ENCODE results near the gene DCLK1. TPM values are rescaled to one million over a fixed set of nuclear protein-coding genes. Genes with fewer than 3 reads are reported as not detected.
A peak's percentile ranks its signal among the peaks of the same experiment; 100 is the strongest.

DCLK1 gene
- total and polyA plus RNA-seq, 4 donors = 0.04 to 0.56 (median 0.20) TPM

DNA sequence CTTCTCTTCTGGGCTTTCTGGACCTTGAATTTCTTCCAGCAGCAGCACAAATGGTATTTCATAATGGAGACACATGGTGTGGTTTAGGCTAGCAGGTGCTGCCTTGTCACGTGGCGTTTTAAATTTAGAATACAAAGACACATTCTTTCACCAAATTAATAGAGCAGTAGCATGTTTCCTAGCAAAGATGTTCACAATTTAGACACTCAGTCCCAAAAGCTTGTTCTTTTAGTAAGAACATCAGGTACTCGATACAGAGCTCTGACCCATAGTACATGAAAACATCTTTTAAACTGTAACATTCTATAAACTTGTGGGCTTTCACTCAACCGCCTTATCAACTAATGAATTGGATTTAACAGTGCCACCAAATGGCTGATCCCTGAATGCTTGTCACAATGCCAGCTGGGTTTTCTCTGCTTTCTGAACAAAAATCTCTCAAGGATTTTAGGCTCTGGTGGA lies 290.1 kb downstream of the DCLK1 start:
- Histone ChIP-seq H3K36me3 (ENCODE audit: control insufficient read depth in 4 of 4, insufficient read depth in 3 of 4, low read depth in 1 of 4, low read length in 3 of 4) (no peaks in the 10 kb centered on the region), H3K9me3 (ENCODE audit: control insufficient read depth in 4 of 4, low read length in 3 of 4) (no peaks in the 10 kb centered on the region), H3K27ac (ENCODE audit: low read depth in 1 of 2, low read length in 2 of 2) (no peak overlapping the region), H3K4me3 (ENCODE audit: low read depth in 1 of 3, low read length in 3 of 3) (no peak overlapping the region), H3K4me1 (ENCODE audit: control insufficient read depth in 4 of 4, insufficient read depth in 4 of 4, low read length in 3 of 4) (no peaks in the 10 kb centered on the region), H3K9ac (ENCODE audit: low read depth in 1 of 2, low read length in 2 of 2) (no peak overlapping the region), H3K27me3 (ENCODE audit: control insufficient read depth in 4 of 4, insufficient read depth in 4 of 4, low read length in 3 of 4) (peaks cover 0 to 7% (median 0%) of the 10 kb centered on the region in 4 donors)
- DNase-seq (ENCODE audit: low spot score) = no peak
- 72% methylated on average over 4 of the region's 4 CpGs for WGBS
- TF ChIP-seq, protein P1, sequence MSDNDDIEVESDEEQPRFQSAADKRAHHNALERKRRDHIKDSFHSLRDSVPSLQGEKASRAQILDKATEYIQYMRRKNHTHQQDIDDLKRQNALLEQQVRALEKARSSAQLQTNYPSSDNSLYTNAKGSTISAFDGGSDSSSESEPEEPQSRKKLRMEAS (IDR thresholded peaks at IDR 0.05) = no peak
- TF ChIP-seq NR2F2 (IDR thresholded peaks at IDR 0.05) (peak; percentile 36), FOXA2 (IDR thresholded peaks at IDR 0.05) (no peak), RAD21 (IDR thresholded peaks at IDR 0.05) (no peak), REST (IDR thresholded peaks at IDR 0.05) (no peak), GABPA (IDR thresholded peaks at IDR 0.05 in 1 of 2, conservative IDR thresholded peaks at IDR 0.05 in 1 of 2) (no peak)
- TF ChIP-seq, protein P2, sequence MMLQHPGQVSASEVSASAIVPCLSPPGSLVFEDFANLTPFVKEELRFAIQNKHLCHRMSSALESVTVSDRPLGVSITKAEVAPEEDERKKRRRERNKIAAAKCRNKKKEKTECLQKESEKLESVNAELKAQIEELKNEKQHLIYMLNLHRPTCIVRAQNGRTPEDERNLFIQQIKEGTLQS (IDR thresholded peaks at IDR 0.05) = no peak

DNA sequence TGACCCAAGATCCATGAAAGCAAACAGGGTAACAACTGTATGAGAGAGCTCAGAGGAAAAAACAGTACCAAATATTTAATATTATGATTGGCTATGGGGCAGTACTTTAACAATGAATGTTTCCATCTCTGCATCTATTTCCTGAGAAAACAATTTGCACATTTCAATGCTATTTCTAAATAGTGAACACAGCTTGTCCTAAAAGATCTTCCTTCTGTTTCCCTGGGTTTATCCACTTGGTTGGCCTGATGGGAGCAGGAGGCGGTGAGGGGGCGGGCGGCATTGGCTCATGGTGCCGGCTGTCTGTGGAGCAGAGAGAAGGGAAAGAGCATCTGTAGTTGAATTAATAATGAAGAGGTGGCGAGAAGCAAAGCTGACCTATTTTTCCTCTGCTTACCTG lies 291.4 kb downstream of the DCLK1 start:
- H3K27me3 ChIP-seq (ENCODE audit: control insufficient read depth in 4 of 4, insufficient read depth in 4 of 4, low read length in 3 of 4) = peaks cover 0 to 7% (median 0%) of the 10 kb centered on the region in 4 donors
- TF ChIP-seq TAF1 (conservative IDR thresholded peaks at IDR 0.05) (no peak), JUND (IDR thresholded peaks at IDR 0.05) (no peak)
- 87% methylated on average over 5 of the region's 5 CpGs for WGBS

DNA sequence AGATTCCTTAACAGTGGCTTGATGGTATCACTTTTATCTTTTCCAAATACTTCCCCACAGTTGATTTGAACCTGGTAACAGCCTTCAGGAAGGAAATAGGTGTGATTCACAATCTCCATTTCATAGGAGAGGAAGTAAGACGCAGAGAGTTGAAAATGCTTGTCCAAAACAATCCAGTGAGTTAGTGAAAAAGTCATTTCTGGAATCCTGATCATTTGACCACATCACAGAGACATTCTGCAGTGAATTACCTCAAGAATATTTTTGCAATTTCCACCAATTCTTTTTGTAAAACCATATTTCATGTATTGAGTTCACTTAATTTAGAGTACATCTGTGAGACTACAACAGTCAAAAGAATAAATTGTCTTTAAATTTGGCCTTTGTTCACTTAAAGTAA lies 292.8 kb downstream of the DCLK1 start:
- H3K9ac ChIP-seq (ENCODE audit: low read depth in 1 of 2, low read length in 2 of 2) = no peak overlapping the region
- no peak for DNase-seq (ENCODE audit: low spot score)
- H3K27me3 ChIP-seq (ENCODE audit: control insufficient read depth in 4 of 4, insufficient read depth in 4 of 4, low read length in 3 of 4) = peaks cover 0 to 7% (median 0%) of the 10 kb centered on the region in 4 donors
- 42% methylated on average over 1 of the region's 1 CpG for WGBS
- no peaks in the 10 kb centered on the region for H3K36me3 ChIP-seq (ENCODE audit: control insufficient read depth in 4 of 4, insufficient read depth in 3 of 4, low read depth in 1 of 4, low read length in 3 of 4)
- H3K4me1 ChIP-seq (ENCODE audit: control insufficient read depth in 4 of 4, insufficient read depth in 4 of 4, low read length in 3 of 4) = no peaks in the 10 kb centered on the region
- no peak overlapping the region for H3K4me3 ChIP-seq (ENCODE audit: low read depth in 1 of 3, low read length in 3 of 3)
- H3K27ac ChIP-seq (ENCODE audit: low read depth in 1 of 2, low read length in 2 of 2) = no peak overlapping the region
- H3K9me3 ChIP-seq (ENCODE audit: control insufficient read depth in 4 of 4, low read length in 3 of 4) = no peaks in the 10 kb centered on the region
- TF ChIP-seq RXRA (IDR thresholded peaks at IDR 0.05) (no peak), GABPA (IDR thresholded peaks at IDR 0.05 in 1 of 2, conservative IDR thresholded peaks at IDR 0.05 in 1 of 2) (no peak), SP1 (IDR thresholded peaks at IDR 0.05) (no peak), JUND (IDR thresholded peaks at IDR 0.05) (no peak), HNF4A (conservative IDR thresholded peaks at IDR 0.05) (no peak), FOXA1 (IDR thresholded peaks at IDR 0.05) (no peak), FOXA2 (IDR thresholded peaks at IDR 0.05) (no peak), REST (IDR thresholded peaks at IDR 0.05) (no peak), HNF4G (IDR thresholded peaks at IDR 0.05) (no peak), EGR1 (IDR thresholded peaks at IDR 0.05; ENCODE audit: low read depth in 2 of 2) (no peak), YY1 (IDR thresholded peaks at IDR 0.05) (no peak), RAD21 (IDR thresholded peaks at IDR 0.05) (no peak)
- TF ChIP-seq, protein P2 (IDR thresholded peaks at IDR 0.05) = no peak
- TF ChIP-seq, protein P1 (IDR thresholded peaks at IDR 0.05) = no peak
- TF ChIP-seq, protein P3, sequence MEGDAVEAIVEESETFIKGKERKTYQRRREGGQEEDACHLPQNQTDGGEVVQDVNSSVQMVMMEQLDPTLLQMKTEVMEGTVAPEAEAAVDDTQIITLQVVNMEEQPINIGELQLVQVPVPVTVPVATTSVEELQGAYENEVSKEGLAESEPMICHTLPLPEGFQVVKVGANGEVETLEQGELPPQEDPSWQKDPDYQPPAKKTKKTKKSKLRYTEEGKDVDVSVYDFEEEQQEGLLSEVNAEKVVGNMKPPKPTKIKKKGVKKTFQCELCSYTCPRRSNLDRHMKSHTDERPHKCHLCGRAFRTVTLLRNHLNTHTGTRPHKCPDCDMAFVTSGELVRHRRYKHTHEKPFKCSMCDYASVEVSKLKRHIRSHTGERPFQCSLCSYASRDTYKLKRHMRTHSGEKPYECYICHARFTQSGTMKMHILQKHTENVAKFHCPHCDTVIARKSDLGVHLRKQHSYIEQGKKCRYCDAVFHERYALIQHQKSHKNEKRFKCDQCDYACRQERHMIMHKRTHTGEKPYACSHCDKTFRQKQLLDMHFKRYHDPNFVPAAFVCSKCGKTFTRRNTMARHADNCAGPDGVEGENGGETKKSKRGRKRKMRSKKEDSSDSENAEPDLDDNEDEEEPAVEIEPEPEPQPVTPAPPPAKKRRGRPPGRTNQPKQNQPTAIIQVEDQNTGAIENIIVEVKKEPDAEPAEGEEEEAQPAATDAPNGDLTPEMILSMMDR (IDR thresholded peaks at IDR 0.05; ENCODE audit: low read depth, low read length, missing input control) = no peak

More for the DNA sequence above, 291.4 kb downstream of the DCLK1 start:
- Histone ChIP-seq H3K9me3 (ENCODE audit: control insufficient read depth in 4 of 4, low read length in 3 of 4) (no peaks in the 10 kb centered on the region), H3K36me3 (ENCODE audit: control insufficient read depth in 4 of 4, insufficient read depth in 3 of 4, low read depth in 1 of 4, low read length in 3 of 4) (no peaks in the 10 kb centered on the region), H3K27ac (ENCODE audit: low read depth in 1 of 2, low read length in 2 of 2) (no peak overlapping the region), H3K9ac (ENCODE audit: low read depth in 1 of 2, low read length in 2 of 2) (no peak overlapping the region), H3K4me3 (ENCODE audit: low read depth in 1 of 3, low read length in 3 of 3) (no peak overlapping the region), H3K4me1 (ENCODE audit: control insufficient read depth in 4 of 4, insufficient read depth in 4 of 4, low read length in 3 of 4) (no peaks in the 10 kb centered on the region)
- no peak for DNase-seq (ENCODE audit: low spot score)
